Ovary (tissue), 9 donors: Measurements from ENCODE around the gene ILF3. TPM values are rescaled to one million over a fixed set of nuclear protein-coding genes. Genes with fewer than 3 reads are reported as not detected.

Source experiments
- DNase-seq, 5 donors: peaks; one replicate each; pipeline ENCODE4 v3.0.0-alpha.2; 2019 to 2020
- H3K27ac ChIP-seq, 2 donors: fragments of 200-600 bp; one replicate each; pipeline versions ENCODE4 v1.5.1 to v1.8.0; 2019 to 2022
- H3K27me3 ChIP-seq: fragments of 200-600 bp; one replicate; pipeline ENCODE4 v1.8.0; 2022
- H3K36me3 ChIP-seq: fragments of 200-600 bp; sonication (generic); one replicate; pipeline ENCODE4 v1.5.1; 2019
- H3K4me1 ChIP-seq: one replicate; pipeline ENCODE4 v1.8.1; 2013; ENCODE audit warnings: mild to moderate bottlenecking, moderate library complexity; ENCODE audit not compliant: insufficient read depth
- H3K4me3 ChIP-seq: fragments of 200-600 bp; sonication (generic); one replicate; pipeline ENCODE4 v1.5.1; 2017
- H3K9me3 ChIP-seq, 2 donors: fragments of 200-600 bp in 1 of 2; sonication (generic) in 1 of 2; one replicate each; pipeline versions ENCODE4 v1.5.1 to v1.8.1; 2013 to 2019; ENCODE audit warnings: mild to moderate bottlenecking in 1 of 2, moderate library complexity in 1 of 2
- CTCF ChIP-seq, 3 donors: fragments of 450-650 bp in 2 of 3; fragments of 200-600 bp in 1 of 3; IDR thresholded peaks; one replicate each; pipeline versions ENCODE4 v1.5.1 to v1.8.0; 2016 to 2022; ENCODE audit warnings: antibody characterized with exemption in 3 of 3, mild to moderate bottlenecking in 1 of 3
- EP300 ChIP-seq: sonication (generic); formaldehyde crosslinking; IDR thresholded peaks from one replicate; pipeline ENCODE4 v1.6.1; 2017; ENCODE audit warnings: antibody characterized with exemption
- POLR2A ChIP-seq: fragments of 450-650 bp; IDR thresholded peaks from one replicate; pipeline ENCODE4 v1.6.1; 2017; ENCODE audit warnings: antibody characterized with exemption, mild to moderate bottlenecking, moderate library complexity
- WGBS, 3 donors: extraction: QIAGEN DNeasy Blood & Tissue Kit in 1 of 3; methylation state at CpG; one replicate each; pipeline versions ENCODE4 v1.1.5 to v1.1.7; 2013 to 2017; 5-methylcytosine and 5-hydroxymethylcytosine counted together
- intact Hi-C, 4 donors: fragments of 100-400 bp; cut with DNase I; formaldehyde crosslinking; loops; one replicate each; pipeline versions ENCODE4 v1.11.0 to v1.15.1; 2022 to 2023
- polyA plus RNA-seq, 2 donors: library from polyadenylated mRNA; stranded (reverse); fragments of 200-250 nt in 1 of 2; fragments of 350-450 nt in 1 of 2; fragmentation: Illumina TruSeq in 1 of 2; extraction: RNeasy Lipid Tissue Mini Kit (QIAGEN cat#74804) in 1 of 2; gene quantifications; one replicate each; pipeline ENCODE4 v1.2.3, GENCODE V29; 2013 to 2014
- total RNA-seq, 7 donors: library from RNA; depleted of rRNA in 2 of 7; stranded (reverse); fragments of >200 nt in 2 of 7; fragmentation: NEBNext Ultra II Directional in 3 of 7; extraction: Animal tissue kit (Norgen Biotek cat#: 25700) in 3 of 7; gene quantifications; one replicate each; pipeline versions ENCODE4 v1.1.0 to v1.2.4, GENCODE V29; 2016 to 2023
- donor health status: DM: no; HTN: no; CAD: no; lungs with moderate emphysema.
- donor health status: DM: no; HTN: no; CAD: no.
- donor health status: Bipolar disorder and iron deficiency.
- donor health status: DM: yes; HTN: yes; CAD: no.
- donor health status: DM: no; HTN: no; CAD: no.
- donor health status: DM: yes; HTN: yes; CAD: no.

The ILF3 gene
- total and polyA plus RNA-seq, 9 donors = 90.0 to 295 (median 227) TPM

- WGBS, 3 donors = 78% methylated on average over 12 of the region's 12 CpGs
- peaks cover 4% of the 10 kb centered on the region for H3K4me1 ChIP-seq
- no peak overlapping the region for H3K27ac ChIP-seq
- intact Hi-C loops = no loop called here
- H3K4me3 ChIP-seq = no peak overlapping the region
- TF ChIP-seq CTCF (IDR thresholded peaks at IDR 0.05) (no peak), POLR2A (no peak), EP300 (no peak)
- no peaks in the 10 kb centered on the region for H3K9me3 ChIP-seq
- no peaks in the 10 kb centered on the region for H3K27me3 ChIP-seq
- DNase-seq = no peak
- H3K36me3 ChIP-seq = no peaks in the 10 kb centered on the region
Measured at GRCh38 chr19:10706990-10707389, 52.8 kb downstream of the ILF3 start.

GRCh38 chr19:10707440-10707839 is 53.3 kb downstream of the ILF3 start:
- no peaks in the 10 kb centered on the region for H3K27me3 ChIP-seq
- TF ChIP-seq EP300 (no peak), POLR2A (no peak), CTCF (IDR thresholded peaks at IDR 0.05) (no peak)
- no peaks in the 10 kb centered on the region for H3K36me3 ChIP-seq
- no peaks in the 10 kb centered on the region for H3K9me3 ChIP-seq
- DNase-seq = no peak
- H3K4me1 ChIP-seq = no peaks in the 10 kb centered on the region
- H3K4me3 ChIP-seq = no peak overlapping the region
- intact Hi-C loops = no loop called here
- no peak overlapping the region for H3K27ac ChIP-seq
- 96 to 98% (median 98%) methylated on average over 16 of the region's 16 CpGs for WGBS, 3 donors

- Histone ChIP-seq H3K4me3 (no peak overlapping the region), H3K9me3 (no peaks in the 10 kb centered on the region), H3K27me3 (no peaks in the 10 kb centered on the region), H3K27ac (no peak overlapping the region), H3K4me1 (no peaks in the 10 kb centered on the region), H3K36me3 (no peaks in the 10 kb centered on the region)
- 90 to 91% (median 91%) methylated on average over 7 of the region's 7 CpGs for WGBS, 3 donors
- intact Hi-C loops = no loop called here
- no peak for TF ChIP-seq CTCF (IDR thresholded peaks at IDR 0.05)
- no peak for TF ChIP-seq EP300
- no peak for TF ChIP-seq POLR2A
- no peak for DNase-seq
Measured at GRCh38 chr19:10708291-10708690, 54.1 kb downstream of the ILF3 start.

GRCh38 chr19:10712045-10712444 is 57.9 kb downstream of the ILF3 start:
- intact Hi-C loops = loop anchor here in 1 of 4 donors (10.0 kb wide), 1 partner anchor 143 kb away; no protein-coding TSS in a partner anchor
- Histone ChIP-seq H3K27ac (no peak overlapping the region), H3K36me3 (no peaks in the 10 kb centered on the region), H3K4me3 (no peak overlapping the region), H3K27me3 (no peaks in the 10 kb centered on the region), H3K9me3 (no peaks in the 10 kb centered on the region), H3K4me1 (no peaks in the 10 kb centered on the region)
- 67 to 76% (median 68%) methylated on average over 14 of the region's 14 CpGs for WGBS, 3 donors
- TF ChIP-seq CTCF (IDR thresholded peaks at IDR 0.05) (no peak), EP300 (no peak), POLR2A (no peak)
- no peak for DNase-seq
